Keratinocyte (primary cell): ENCODE measurements around the gene SLC66A2. TPM values are rescaled to one million over a fixed set of nuclear protein-coding genes. Genes with fewer than 3 reads are reported as not detected.

Experiments used
- DNase-seq: peaks from one replicate; pipeline ENCODE4 v3.0.0-alpha.2; 2011; ENCODE audit warnings: low read depth, missing footprints, low spot score
- FAIRE-seq: peaks from 2 replicates; lab custom pipeline; 2011; peaks lifted over from hg19 to GRCh38; lab: Jason Lieb, UNC
- H2AFZ ChIP-seq: 2 replicates; pipeline ENCODE4 v1.6.0; 2012; ENCODE audit warnings: low read length, control low read depth, inconsistent platforms; ENCODE audit not compliant: control insufficient read depth
- H3K27ac ChIP-seq: 2 replicates; pipeline ENCODE4 v1.5.1; 2011; ENCODE audit warnings: low read length; ENCODE audit not compliant: control insufficient read depth, insufficient read depth
- H3K27me3 ChIP-seq: 3 replicates; pipeline ENCODE4 v1.6.0; 2011; ENCODE audit warnings: low read length; ENCODE audit not compliant: control insufficient read depth, insufficient read depth; ENCODE audit errors: extremely low read depth
- H3K36me3 ChIP-seq, 2 experiments: 2 replicates in 1 of 2; 3 replicates in 1 of 2; pipeline ENCODE4 v1.5.1; 2011; ENCODE audit warnings: low read length in 2 of 2, mild to moderate bottlenecking in 1 of 2; ENCODE audit not compliant: control insufficient read depth in 2 of 2, insufficient read depth in 2 of 2; ENCODE audit errors: extremely low read depth in 1 of 2
- H3K4me1 ChIP-seq: 3 replicates; pipeline ENCODE4 v1.5.1; 2011; ENCODE audit warnings: low read length; ENCODE audit not compliant: control insufficient read depth, insufficient read depth; ENCODE audit errors: extremely low read depth
- H3K4me2 ChIP-seq: 3 replicates; pipeline ENCODE4 v1.6.0; 2011; ENCODE audit warnings: low read depth, low read length; ENCODE audit not compliant: control insufficient read depth, insufficient read depth; ENCODE audit errors: extremely low read depth
- H3K4me3 ChIP-seq, 3 experiments: fragments of 200-600 bp in 1 of 3; sonication (generic) in 1 of 3; 2 replicates in 2 of 3; 3 replicates in 1 of 3; pipeline ENCODE4 v1.5.1; 2011 to 2016; ENCODE audit warnings: low read length in 3 of 3, mild to moderate bottlenecking in 3 of 3, control low read depth in 2 of 3, inconsistent platforms in 1 of 3, low read depth in 1 of 3, mixed read lengths in 1 of 3, mixed run types in 1 of 3, moderate library complexity in 1 of 3; ENCODE audit not compliant: control insufficient read depth in 2 of 3, insufficient read depth in 2 of 3; ENCODE audit errors: extremely low read depth in 1 of 3
- H3K79me2 ChIP-seq: 2 replicates; pipeline ENCODE4 v1.6.0; 2012; ENCODE audit warnings: low read length; ENCODE audit not compliant: control insufficient read depth, insufficient read depth
- H3K9ac ChIP-seq: 3 replicates; pipeline ENCODE4 v1.6.0; 2011; ENCODE audit warnings: low read length; ENCODE audit not compliant: control insufficient read depth, insufficient read depth; ENCODE audit errors: extremely low read depth
- H3K9me1 ChIP-seq: 3 replicates; pipeline ENCODE4 v1.6.0; 2011; ENCODE audit warnings: low read length; ENCODE audit not compliant: control insufficient read depth, insufficient read depth; ENCODE audit errors: extremely low read depth
- H3K9me3 ChIP-seq: 2 replicates; pipeline ENCODE4 v1.5.1; 2012; ENCODE audit warnings: low read depth, low read length; ENCODE audit not compliant: control insufficient read depth
- H4K20me1 ChIP-seq: 3 replicates; pipeline ENCODE4 v1.6.0; 2011; ENCODE audit warnings: low read length; ENCODE audit not compliant: control insufficient read depth, insufficient read depth; ENCODE audit errors: extremely low read depth
- CTCF ChIP-seq, 3 experiments: IDR thresholded peaks in 1 of 3; conservative IDR thresholded peaks in 1 of 3; optimal IDR thresholded peaks in 1 of 3; 2 replicates in 2 of 3; 3 replicates in 1 of 3; pipeline versions ENCODE3 to v1.5.1; 2011; ENCODE audit warnings: low read length in 3 of 3, mild to moderate bottlenecking in 3 of 3, moderate library complexity in 2 of 3, control low read depth in 1 of 3, inconsistent platforms in 1 of 3; ENCODE audit not compliant: insufficient read depth in 2 of 3; ENCODE audit errors: extremely low read depth in 1 of 3
- EZH2 ChIP-seq: IDR thresholded peaks from one replicate; pipeline ENCODE4 v1.6.1; 2012; ENCODE audit warnings: inconsistent platforms, mild to moderate bottlenecking, low read length, moderate library complexity
- dilution Hi-C: fragments of 300-500 bp; cut with MboI; formaldehyde crosslinking; loops from one replicate; pipeline ENCODE4 v1.7.0; 2020; ENCODE audit warnings: low sequenced_read_pairs; ENCODE audit not compliant: extremely low pct_ligation_motif_present
- polyA plus RNA-seq, 5 experiments: library from polyadenylated mRNA; depleted of rRNA in 3 of 5; stranded (reverse) in 3 of 5; stranded (forward) in 1 of 5; unstranded in 1 of 5; fragments of >200 nt; gene quantifications; 1 replicate in 1 of 5; 2 replicates in 3 of 5; 3 replicates in 1 of 5; pipeline versions ENCODE4 v1.2.1 to v1.2.3, GENCODE V29; 2011 to 2012; ENCODE audit warnings: missing spikeins in 2 of 5, low read depth in 1 of 5, low replicate concordance in 1 of 5

The SLC66A2 gene
- polyA plus RNA-seq, 1 donor (not counting 4 experiments of a cell fraction or from before 2014, with no cell fraction given): 16.3 TPM

GRCh38 chr18:79941473-79942119 lies 9.9 kb downstream of the SLC66A2 start:
- Histone ChIP-seq H3K36me3 (peaks cover 18 to 20% of the 10 kb centered on the region in 2 experiments), H3K9me3 (no peaks in the 10 kb centered on the region), H3K4me1 (peaks cover 6% of the 10 kb centered on the region), H3K9ac (no peak overlapping the region), H2AFZ (no peak overlapping the region), H3K27ac (no peak overlapping the region), H3K79me2 (peaks cover 92% of the 10 kb centered on the region), H3K9me1 (no peaks in the 10 kb centered on the region), H4K20me1 (peaks cover 5% of the 10 kb centered on the region), H3K4me3 (no peak overlapping the region), H3K4me2 (no peak overlapping the region), H3K27me3 (no peaks in the 10 kb centered on the region)
- TF ChIP-seq EZH2 (no peak), CTCF (optimal IDR thresholded peaks at IDR 0.05 in 1 of 3, IDR thresholded peaks at IDR 0.05 in 1 of 3, conservative IDR thresholded peaks at IDR 0.05 in 1 of 3; ENCODE audit: extremely low read depth in 1 of 3, insufficient read depth in 2 of 3, low read length in 3 of 3) (no peak)
- FAIRE-seq: no peak
- no peak for DNase-seq
- dilution Hi-C loops: no loop called here

- Histone ChIP-seq H3K36me3 (peaks cover 20 to 21% of the 10 kb centered on the region in 2 experiments), H2AFZ (no peak overlapping the region), H3K9me3 (peaks cover under 1% of the 10 kb centered on the region), H3K4me3 (no peak overlapping the region), H3K27me3 (no peaks in the 10 kb centered on the region), H3K27ac (no peak overlapping the region), H3K4me2 (no peak overlapping the region), H3K9me1 (no peaks in the 10 kb centered on the region), H3K4me1 (peaks cover 6% of the 10 kb centered on the region), H4K20me1 (peaks cover 5% of the 10 kb centered on the region), H3K9ac (no peak overlapping the region), H3K79me2 (peaks cover 92% of the 10 kb centered on the region)
- FAIRE-seq: no peak
- dilution Hi-C loops: no loop called here
- no peak for DNase-seq
- TF ChIP-seq EZH2: no peak
- no peak for TF ChIP-seq CTCF (optimal IDR thresholded peaks at IDR 0.05 in 1 of 3, IDR thresholded peaks at IDR 0.05 in 1 of 3, conservative IDR thresholded peaks at IDR 0.05 in 1 of 3; ENCODE audit: extremely low read depth in 1 of 3, insufficient read depth in 2 of 3, low read length in 3 of 3)
These were observed 10.5 kb downstream of the SLC66A2 start for GRCh38 chr18:79940814-79941472.
